ENCODE results near the gene SLAMF1. TPM values are rescaled to one million over a fixed set of nuclear protein-coding genes. Genes with fewer than 3 reads are reported as not detected.
A peak's percentile ranks its signal among the peaks of the same experiment; 100 is the strongest.

Gene SLAMF1
- total and polyA plus RNA-seq, 2 experiments from 2014 or later = not detected

- H3K4me3 Mint-ChIP-seq = no peak overlapping the region
- Histone ChIP-seq H2AFZ (no peak overlapping the region), H3K27me3 (ENCODE audit: insufficient read depth) (no peaks in the 10 kb centered on the region), H3K9me2 (ENCODE audit: insufficient read depth) (no peaks in the 10 kb centered on the region), H4K20me1 (replicated peaks; ENCODE audit: insufficient read depth) (no peaks in the 10 kb centered on the region), H3K79me2 (replicated peaks; ENCODE audit: insufficient read depth) (no peaks in the 10 kb centered on the region), H3F3A (replicated peaks; ENCODE audit: low read depth) (no peaks in the 10 kb centered on the region), H3K4me3 (no peak overlapping the region), H3K27ac (ENCODE audit: low read depth) (no peak overlapping the region), H3K36me3 (ENCODE audit: insufficient read depth) (no peaks in the 10 kb centered on the region), H3K4me2 (no peak overlapping the region), H3K4me1 (ENCODE audit: insufficient read depth) (no peaks in the 10 kb centered on the region)
- TF ChIP-seq EZH2phosphoT487 (IDR thresholded peaks at IDR 0.05; ENCODE audit: unreplicated experiment) = no peak
- TF ChIP-seq, protein P1, sequence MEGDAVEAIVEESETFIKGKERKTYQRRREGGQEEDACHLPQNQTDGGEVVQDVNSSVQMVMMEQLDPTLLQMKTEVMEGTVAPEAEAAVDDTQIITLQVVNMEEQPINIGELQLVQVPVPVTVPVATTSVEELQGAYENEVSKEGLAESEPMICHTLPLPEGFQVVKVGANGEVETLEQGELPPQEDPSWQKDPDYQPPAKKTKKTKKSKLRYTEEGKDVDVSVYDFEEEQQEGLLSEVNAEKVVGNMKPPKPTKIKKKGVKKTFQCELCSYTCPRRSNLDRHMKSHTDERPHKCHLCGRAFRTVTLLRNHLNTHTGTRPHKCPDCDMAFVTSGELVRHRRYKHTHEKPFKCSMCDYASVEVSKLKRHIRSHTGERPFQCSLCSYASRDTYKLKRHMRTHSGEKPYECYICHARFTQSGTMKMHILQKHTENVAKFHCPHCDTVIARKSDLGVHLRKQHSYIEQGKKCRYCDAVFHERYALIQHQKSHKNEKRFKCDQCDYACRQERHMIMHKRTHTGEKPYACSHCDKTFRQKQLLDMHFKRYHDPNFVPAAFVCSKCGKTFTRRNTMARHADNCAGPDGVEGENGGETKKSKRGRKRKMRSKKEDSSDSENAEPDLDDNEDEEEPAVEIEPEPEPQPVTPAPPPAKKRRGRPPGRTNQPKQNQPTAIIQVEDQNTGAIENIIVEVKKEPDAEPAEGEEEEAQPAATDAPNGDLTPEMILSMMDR (conservative IDR thresholded peaks at IDR 0.05; ENCODE audit: low read depth in 2 of 2) = peak; percentile 93 to 94
- no peak for TF ChIP-seq EZH2 (IDR thresholded peaks at IDR 0.05; ENCODE audit: low read depth, unreplicated experiment)
- no peak overlapping the region for H3K27ac Mint-ChIP-seq
- no peaks in the 10 kb centered on the region for H3K27me3 Mint-ChIP-seq (ENCODE audit: insufficient read depth, low read depth, poor library complexity)
- peaks cover 13% of the 10 kb centered on the region; the same call in 2 of the 3 replicates for H3K9me3 Mint-ChIP-seq
- peaks cover 9% of the 10 kb centered on the region; the same call in 2 of the 3 replicates for H3K4me1 Mint-ChIP-seq
- peak; percentile 82 for DNase-seq (ENCODE audit: low spot score)
- peaks cover 4% of the 10 kb centered on the region; the same call in 2 of the 3 replicates for H3K36me3 Mint-ChIP-seq (ENCODE audit: low read depth)
- ATAC-seq = peak; percentile 93
These were observed 39.7 kb downstream of the SLAMF1 start for GRCh38 chr1:160607011-160607671.

GRCh38 chr1:160606611-160607010 lies 40.2 kb downstream of the SLAMF1 start:
- Mint-ChIP-seq H3K36me3 (ENCODE audit: low read depth) (peaks cover 9% of the 10 kb centered on the region; the same call in 2 of the 3 replicates), H3K9me3 (peaks cover 18% of the 10 kb centered on the region), H3K4me1 (peaks cover 9% of the 10 kb centered on the region; the same call in 2 of the 3 replicates), H3K27me3 (ENCODE audit: insufficient read depth, low read depth, poor library complexity) (no peaks in the 10 kb centered on the region), H3K4me3 (no peak overlapping the region), H3K27ac (no peak overlapping the region; the same call in 1 of the 2 replicates)
- H3K4me3 ChIP-seq = no peak overlapping the region
- ATAC-seq (no peak), DNase-seq (ENCODE audit: low spot score) (no peak)
- H3K9me2 ChIP-seq (ENCODE audit: insufficient read depth) = no peaks in the 10 kb centered on the region
- no peaks in the 10 kb centered on the region for H3K79me2 ChIP-seq (replicated peaks; ENCODE audit: insufficient read depth)
- no peak overlapping the region for H3K27ac ChIP-seq (ENCODE audit: low read depth)
- H3F3A ChIP-seq (replicated peaks; ENCODE audit: low read depth) = no peaks in the 10 kb centered on the region
- H4K20me1 ChIP-seq (replicated peaks; ENCODE audit: insufficient read depth) = no peaks in the 10 kb centered on the region
- no peaks in the 10 kb centered on the region for H3K4me1 ChIP-seq (ENCODE audit: insufficient read depth)
- no peak for TF ChIP-seq REST (IDR thresholded peaks at IDR 0.05; ENCODE audit: unreplicated experiment)
- TF ChIP-seq ZNF114 (CRISPR knock-in tag; IDR thresholded peaks at IDR 0.05) = no peak
- H3K4me2 ChIP-seq = no peak overlapping the region
- no peaks in the 10 kb centered on the region for H3K27me3 ChIP-seq (ENCODE audit: insufficient read depth)
- no peaks in the 10 kb centered on the region for H3K36me3 ChIP-seq (ENCODE audit: insufficient read depth)
- peak overlapping the region; percentile 33 for H2AFZ ChIP-seq

Data from GM23338 (cell line).